GM23248 (cell line): Measurements from ENCODE around the gene PAOX. TPM values are rescaled to one million over a fixed set of nuclear protein-coding genes. Genes with fewer than 3 reads are reported as not detected.

ENCODE experiments used
- DNase-seq: peaks from one replicate; pipeline ENCODE4 v3.0.0-alpha.2; 2015
- H2AFZ ChIP-seq: fragments of 200-600 bp; sonication (generic); 2 replicates; pipeline ENCODE4 v1.6.1; 2016; ENCODE audit warnings: antibody characterized with exemption
- H3F3A ChIP-seq: fragments of 200-600 bp; sonication (generic); 2 replicates; pipeline ENCODE4 v1.6.1; 2016; ENCODE audit warnings: mild to moderate bottlenecking, antibody characterized with exemption, mixed run types; ENCODE audit not compliant: insufficient read depth
- H3K27ac ChIP-seq: fragments of 200-600 bp; sonication (generic); 2 replicates; pipeline ENCODE4 v1.5.1; 2016; ENCODE audit warnings: mild to moderate bottlenecking
- H3K27me3 ChIP-seq: fragments of 200-600 bp; sonication (generic); replicated peaks from 2 replicates; pipeline ENCODE4 v1.6.1; 2016; ENCODE audit warnings: mild to moderate bottlenecking; ENCODE audit not compliant: insufficient read depth
- H3K36me3 ChIP-seq: fragments of 200-600 bp; sonication (generic); 2 replicates; pipeline ENCODE4 v1.6.1; 2016; ENCODE audit warnings: low read depth, mild to moderate bottlenecking
- H3K4me1 ChIP-seq: fragments of 200-600 bp; sonication (generic); 2 replicates; pipeline ENCODE4 v1.6.1; 2016; ENCODE audit warnings: mild to moderate bottlenecking; ENCODE audit not compliant: insufficient read depth
- H3K4me2 ChIP-seq: fragments of 200-600 bp; sonication (generic); one replicate; pipeline ENCODE4 v1.6.1; 2016; ENCODE audit warnings: mild to moderate bottlenecking; ENCODE audit not compliant: unreplicated experiment
- H3K4me3 ChIP-seq: fragments of 200-600 bp; sonication (generic); 2 replicates; pipeline ENCODE4 v1.5.1; 2016; ENCODE audit warnings: mild to moderate bottlenecking
- H3K79me2 ChIP-seq: fragments of 200-600 bp; sonication (generic); 2 replicates; pipeline ENCODE4 v1.6.1; 2016; ENCODE audit warnings: mild to moderate bottlenecking; ENCODE audit not compliant: insufficient read depth
- H3K9ac ChIP-seq: fragments of 200-600 bp; sonication (generic); 2 replicates; pipeline ENCODE4 v1.6.1; 2016; ENCODE audit warnings: mild to moderate bottlenecking
- H3K9me2 ChIP-seq: fragments of 200-600 bp; sonication (generic); 2 replicates; pipeline ENCODE4 v1.6.1; 2016; ENCODE audit warnings: mixed run types, mild to moderate bottlenecking, moderate library complexity; ENCODE audit not compliant: insufficient read depth
- H3K9me3 ChIP-seq: fragments of 200-600 bp; sonication (generic); one replicate; pipeline ENCODE4 v1.6.1; 2017; ENCODE audit warnings: low read depth
- H4K20me1 ChIP-seq: fragments of 200-600 bp; sonication (generic); 2 replicates; pipeline ENCODE4 v1.6.0; 2016; ENCODE audit not compliant: insufficient read depth
- EZH2 ChIP-seq: fragments of 200-600 bp; sonication (generic); IDR thresholded peaks from 2 replicates; pipeline ENCODE4 v1.6.1; 2018; ENCODE audit warnings: antibody characterized with exemption, mild to moderate bottlenecking; ENCODE audit not compliant: insufficient read depth, poor library complexity, severe bottlenecking
- EZH2phosphoT487 ChIP-seq: fragments of 200-600 bp; sonication (generic); IDR thresholded peaks from 2 replicates; pipeline ENCODE4 v1.6.1; 2018; ENCODE audit warnings: antibody characterized with exemption, moderate library complexity, mild to moderate bottlenecking, low read depth; ENCODE audit not compliant: insufficient read depth
- WGBS, 2 experiments: methylation state at CpG; one replicate each; pipeline ENCODE4 v1.1.6; 2015 to 2017; ENCODE audit warnings: low lambda C conversion rate in 2 of 2, low coverage in 1 of 2; ENCODE audit errors: missing lambda C conversion rate in 2 of 2; 5-methylcytosine and 5-hydroxymethylcytosine counted together
- in situ Hi-C: fragments of 300-500 bp; cut with MboI; formaldehyde crosslinking; loops from 2 replicates; pipeline ENCODE4 v1.15.0; 2020
- polyA plus RNA-seq: library from polyadenylated mRNA; unstranded; fragments of >200 nt; fragmentation: Nextera tagmentation; extraction: Ambion mirVana; gene quantifications from 2 replicates; pipeline ENCODE4 v1.2.1, GENCODE V29; 2016
- total RNA-seq: library from RNA; depleted of rRNA; stranded (reverse); fragments of >200 nt; shearing (Covaris generic); gene quantifications from 2 replicates; pipeline ENCODE4 v1.2.3, GENCODE V29; 2014

The PAOX gene
- total and polyA plus RNA-seq, 2 experiments from 2014 or later: 4.1 to 4.5 TPM

DNA sequence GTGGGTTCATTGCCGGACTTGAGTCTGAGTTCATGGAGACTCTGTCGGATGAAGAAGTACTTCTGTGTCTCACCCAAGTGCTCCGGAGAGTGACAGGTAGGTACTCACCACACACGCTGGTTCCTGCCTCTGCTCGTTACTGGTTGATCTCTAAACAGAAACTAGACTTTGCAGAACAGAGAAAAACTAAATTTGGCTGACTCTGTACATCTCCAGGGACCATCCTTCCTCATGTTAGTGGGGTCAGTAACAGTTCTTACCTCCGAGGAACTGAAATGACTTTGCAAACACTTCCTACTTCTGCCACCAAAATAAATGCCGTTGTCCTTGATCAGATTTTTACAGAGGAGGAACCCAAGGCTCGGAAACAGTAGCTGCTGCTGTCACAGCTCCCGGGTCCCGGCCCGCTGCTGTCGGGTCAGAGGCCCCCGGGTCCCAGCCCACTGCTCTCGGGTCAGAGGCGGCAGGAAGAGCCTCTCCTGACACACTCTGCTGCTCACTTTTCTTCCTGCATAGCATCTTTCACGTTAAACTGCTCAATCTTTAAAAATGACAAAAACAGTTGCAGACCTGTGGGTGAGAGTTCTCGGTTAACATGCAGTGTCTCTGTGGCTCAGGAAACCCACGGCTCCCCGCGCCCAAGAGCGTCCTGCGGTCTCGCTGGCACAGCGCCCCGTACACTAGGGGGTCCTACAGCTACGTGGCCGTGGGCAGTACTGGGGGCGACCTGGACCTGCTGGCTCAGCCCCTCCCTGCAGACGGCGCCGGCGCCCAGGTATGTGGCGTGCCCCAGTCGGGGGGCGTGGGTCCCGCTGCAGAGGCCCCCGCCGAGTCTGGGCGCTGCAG lies 10.1 kb downstream of the PAOX start:
- in situ Hi-C loops: no loop called here
- 85 to 87% methylated on average over 38 to 39 of the region's 39 CpGs for WGBS, 2 experiments
- no peak for DNase-seq
- Histone ChIP-seq H4K20me1 (no peaks in the 10 kb centered on the region), H3K9me3 (no peaks in the 10 kb centered on the region), H3F3A (no peaks in the 10 kb centered on the region), H3K27ac (no peak overlapping the region), H3K36me3 (no peaks in the 10 kb centered on the region), H3K9ac (no peak overlapping the region), H3K9me2 (no peaks in the 10 kb centered on the region), H3K4me1 (no peaks in the 10 kb centered on the region), H3K27me3 (no peaks in the 10 kb centered on the region), H2AFZ (no peak overlapping the region), H3K79me2 (peaks cover under 1% of the 10 kb centered on the region; the same call in 1 of the 2 replicates), H3K4me3 (no peak overlapping the region), H3K4me2 (no peak overlapping the region)
- TF ChIP-seq EZH2: no peak
- TF ChIP-seq EZH2phosphoT487: no peak

DNA sequence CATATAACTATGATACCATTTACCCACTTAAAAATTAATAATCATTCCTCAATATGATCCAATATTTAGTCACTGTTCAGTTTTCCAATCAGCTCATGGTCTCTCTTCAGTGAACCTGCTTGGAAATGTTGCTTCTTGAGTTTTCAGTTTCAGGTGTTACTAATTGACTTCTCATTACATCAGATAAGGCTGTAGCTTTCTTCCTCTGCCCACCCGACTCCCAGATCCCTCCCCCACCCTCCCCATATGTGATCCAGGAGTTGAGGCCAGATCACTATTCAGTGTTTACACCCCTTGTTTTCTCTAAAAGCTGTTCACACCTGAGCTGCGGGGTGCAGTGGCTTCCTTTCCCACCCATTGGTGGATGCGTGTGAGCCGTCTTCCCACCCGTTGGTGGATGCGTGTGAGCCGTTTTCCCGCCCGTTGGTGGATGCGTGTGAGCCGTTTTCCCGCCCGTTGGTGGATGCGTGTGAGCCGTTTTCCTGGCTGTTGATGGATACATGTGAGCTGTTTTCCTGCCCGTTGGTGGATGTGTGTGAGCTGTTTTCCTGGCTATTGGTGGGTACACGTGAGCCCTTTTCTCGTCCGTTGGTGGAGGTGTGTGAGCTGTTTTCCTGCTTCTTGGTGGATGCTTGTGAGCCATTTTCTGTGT lies 11.7 kb downstream of the PAOX start:
- Histone ChIP-seq H4K20me1 (no peaks in the 10 kb centered on the region), H3K36me3 (no peaks in the 10 kb centered on the region), H2AFZ (no peak overlapping the region), H3K27me3 (no peaks in the 10 kb centered on the region), H3K27ac (no peak overlapping the region), H3K9me3 (no peaks in the 10 kb centered on the region), H3K9me2 (no peaks in the 10 kb centered on the region), H3K4me3 (no peak overlapping the region), H3K4me2 (no peak overlapping the region), H3K4me1 (0 out of 2 replicates have a peak, but pooled peaks cover 8% of the 10 kb centered on the region), H3K9ac (no peak overlapping the region), H3F3A (no peaks in the 10 kb centered on the region), H3K79me2 (peaks cover 16% of the 10 kb centered on the region)
- no peak for DNase-seq
- in situ Hi-C loops: no loop called here
- TF ChIP-seq EZH2phosphoT487 (no peak), EZH2 (no peak)
- WGBS, 2 experiments: 89 to 95% methylated on average over 19 of the region's 19 CpGs

DNA sequence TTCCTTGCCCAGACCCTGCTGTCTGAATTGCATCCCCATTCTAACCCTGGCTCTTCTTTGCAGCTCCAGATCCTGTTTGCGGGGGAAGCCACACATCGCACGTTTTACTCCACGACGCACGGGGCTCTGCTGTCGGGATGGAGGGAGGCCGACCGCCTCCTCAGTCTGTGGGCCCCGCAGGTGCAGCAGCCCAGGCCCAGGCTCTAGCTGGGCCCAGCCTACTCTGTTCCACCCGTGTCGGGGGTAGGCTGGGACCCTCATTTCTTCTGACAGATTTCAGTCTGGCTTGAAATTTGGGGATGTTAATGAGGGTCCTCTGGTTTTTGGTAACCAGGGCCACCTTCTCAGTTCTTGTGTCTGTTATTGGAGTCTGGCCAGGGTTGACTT lies 12.2 kb downstream of the PAOX start:
- Histone ChIP-seq H2AFZ (no peak overlapping the region), H3F3A (no peaks in the 10 kb centered on the region), H3K36me3 (no peaks in the 10 kb centered on the region), H3K79me2 (peaks cover 21% of the 10 kb centered on the region), H3K9me3 (no peaks in the 10 kb centered on the region), H3K4me3 (no peak overlapping the region), H3K4me2 (no peak overlapping the region), H4K20me1 (no peaks in the 10 kb centered on the region), H3K4me1 (0 out of 2 replicates have a peak, but pooled peaks cover 9% of the 10 kb centered on the region), H3K9ac (no peak overlapping the region), H3K27me3 (no peaks in the 10 kb centered on the region), H3K9me2 (no peaks in the 10 kb centered on the region), H3K27ac (no peak overlapping the region)
- no peak for DNase-seq
- in situ Hi-C loops: no loop called here
- TF ChIP-seq EZH2: no peak
- no peak for TF ChIP-seq EZH2phosphoT487
- 97% methylated on average over 12 of the region's 12 CpGs for WGBS, 2 experiments

DNA sequence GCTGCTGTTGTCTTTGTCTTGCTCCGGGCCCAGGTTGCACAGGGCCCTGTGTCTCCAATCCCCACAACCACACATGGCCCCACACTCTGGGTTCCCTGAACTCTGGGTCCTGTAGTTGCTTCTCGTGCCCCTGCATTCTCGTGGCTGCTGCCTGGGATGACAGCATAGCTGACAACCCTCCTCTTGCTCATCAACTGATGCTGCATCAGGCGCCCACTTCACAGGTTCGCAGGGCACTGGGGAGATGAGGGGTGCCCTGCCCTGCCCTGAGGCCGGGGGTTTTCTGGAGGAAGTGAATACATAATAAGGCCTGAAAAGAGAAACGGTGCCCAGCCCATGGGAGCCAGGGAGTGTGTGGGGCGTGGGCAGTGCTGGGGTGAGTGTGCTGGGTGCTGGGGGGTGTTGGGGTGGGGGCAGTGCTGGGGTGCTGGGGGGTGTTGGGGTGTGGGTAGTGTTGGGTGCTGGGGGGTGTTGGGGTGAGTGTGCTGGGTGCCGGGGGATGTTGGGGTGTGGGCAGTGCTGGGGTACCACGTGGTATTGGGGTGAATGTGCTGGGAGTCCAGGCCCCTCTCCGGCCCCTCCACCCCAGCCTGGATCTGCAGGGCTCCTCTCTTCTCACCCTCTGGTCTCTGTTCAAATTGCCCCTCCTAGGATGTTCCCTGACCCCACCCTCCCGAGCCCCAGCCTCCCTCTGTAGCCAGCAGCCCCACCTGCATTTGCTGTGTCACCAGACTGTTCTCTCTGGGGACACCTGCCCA lies 12.9 kb downstream of the PAOX start:
- Histone ChIP-seq H3K9me3 (no peaks in the 10 kb centered on the region), H3K4me2 (no peak overlapping the region), H3K9ac (no peak overlapping the region), H3K9me2 (no peaks in the 10 kb centered on the region), H3K4me1 (0 out of 2 replicates have a peak, but pooled peaks cover 9% of the 10 kb centered on the region), H3K4me3 (no peak overlapping the region), H3K27me3 (no peaks in the 10 kb centered on the region), H4K20me1 (no peaks in the 10 kb centered on the region), H3K27ac (no peak overlapping the region), H2AFZ (no peak overlapping the region), H3K36me3 (no peaks in the 10 kb centered on the region), H3F3A (no peaks in the 10 kb centered on the region), H3K79me2 (peaks cover 28% of the 10 kb centered on the region)
- WGBS, 2 experiments: 84 to 86% methylated on average over 9 to 12 of the region's 12 CpGs
- in situ Hi-C loops: no loop called here
- no peak for DNase-seq
- TF ChIP-seq EZH2 (no peak), EZH2phosphoT487 (no peak)
